GM20000 (cell line): ENCODE measurements around the gene SLC25A47.

Experiments used
- DNase-seq: peaks from one replicate; pipeline ENCODE4 v3.0.0; 2012; ENCODE audit warnings: low spot score
- TF ChIP-seq, protein P1 (sequence below): IDR thresholded peaks from 2 replicates; pipeline ENCODE4 v1.5.1; 2012; ENCODE audit warnings: mild to moderate bottlenecking, control low read depth; ENCODE audit errors: extremely low read depth, missing control alignments

SLC25A47 gene

DNA sequence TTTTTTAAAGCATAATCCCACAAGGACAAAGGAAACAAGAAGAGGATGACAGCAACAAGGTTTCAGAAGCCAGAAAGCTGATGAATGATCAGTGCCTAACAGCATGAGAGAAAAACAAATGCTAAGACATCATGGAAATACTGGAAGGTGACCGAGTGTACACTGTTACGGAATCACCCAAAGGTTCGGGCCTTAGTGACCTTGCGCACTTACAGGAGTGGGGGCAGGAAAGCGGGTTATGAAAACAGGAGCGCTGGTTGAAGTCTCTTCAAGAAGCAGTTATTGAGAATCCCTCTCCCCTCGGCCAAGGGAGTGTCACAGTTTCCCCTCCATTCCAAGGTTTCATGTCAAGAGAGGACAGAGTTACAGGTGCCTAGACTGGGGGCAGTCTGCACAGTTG is 42.6 kb downstream of the SLC25A47 start:
- TF ChIP-seq, protein P1, sequence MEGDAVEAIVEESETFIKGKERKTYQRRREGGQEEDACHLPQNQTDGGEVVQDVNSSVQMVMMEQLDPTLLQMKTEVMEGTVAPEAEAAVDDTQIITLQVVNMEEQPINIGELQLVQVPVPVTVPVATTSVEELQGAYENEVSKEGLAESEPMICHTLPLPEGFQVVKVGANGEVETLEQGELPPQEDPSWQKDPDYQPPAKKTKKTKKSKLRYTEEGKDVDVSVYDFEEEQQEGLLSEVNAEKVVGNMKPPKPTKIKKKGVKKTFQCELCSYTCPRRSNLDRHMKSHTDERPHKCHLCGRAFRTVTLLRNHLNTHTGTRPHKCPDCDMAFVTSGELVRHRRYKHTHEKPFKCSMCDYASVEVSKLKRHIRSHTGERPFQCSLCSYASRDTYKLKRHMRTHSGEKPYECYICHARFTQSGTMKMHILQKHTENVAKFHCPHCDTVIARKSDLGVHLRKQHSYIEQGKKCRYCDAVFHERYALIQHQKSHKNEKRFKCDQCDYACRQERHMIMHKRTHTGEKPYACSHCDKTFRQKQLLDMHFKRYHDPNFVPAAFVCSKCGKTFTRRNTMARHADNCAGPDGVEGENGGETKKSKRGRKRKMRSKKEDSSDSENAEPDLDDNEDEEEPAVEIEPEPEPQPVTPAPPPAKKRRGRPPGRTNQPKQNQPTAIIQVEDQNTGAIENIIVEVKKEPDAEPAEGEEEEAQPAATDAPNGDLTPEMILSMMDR, result no peak
- DNase-seq, result no peak

DNA sequence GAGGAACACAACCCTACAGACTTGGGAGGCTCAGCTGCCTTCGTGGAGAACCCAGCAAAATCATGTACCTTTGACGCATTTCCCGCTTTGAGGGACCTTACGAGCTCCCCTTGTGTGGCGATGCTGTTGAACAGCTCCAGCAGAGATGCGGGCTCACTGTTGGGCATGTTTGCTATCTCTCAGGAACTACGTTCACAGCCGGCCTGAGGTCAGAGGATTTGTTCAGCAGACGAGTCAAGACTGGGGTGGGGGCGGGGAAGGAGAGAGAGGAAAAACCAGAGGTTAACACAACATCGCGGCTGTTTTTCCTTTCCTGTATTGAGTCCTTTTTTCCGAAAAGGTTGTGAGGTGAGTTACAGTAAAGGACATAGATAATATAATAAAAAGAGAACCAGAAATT is 45.9 kb downstream of the SLC25A47 start:
- DNase-seq, result no peak
- TF ChIP-seq, protein P1, result no peak

DNA sequence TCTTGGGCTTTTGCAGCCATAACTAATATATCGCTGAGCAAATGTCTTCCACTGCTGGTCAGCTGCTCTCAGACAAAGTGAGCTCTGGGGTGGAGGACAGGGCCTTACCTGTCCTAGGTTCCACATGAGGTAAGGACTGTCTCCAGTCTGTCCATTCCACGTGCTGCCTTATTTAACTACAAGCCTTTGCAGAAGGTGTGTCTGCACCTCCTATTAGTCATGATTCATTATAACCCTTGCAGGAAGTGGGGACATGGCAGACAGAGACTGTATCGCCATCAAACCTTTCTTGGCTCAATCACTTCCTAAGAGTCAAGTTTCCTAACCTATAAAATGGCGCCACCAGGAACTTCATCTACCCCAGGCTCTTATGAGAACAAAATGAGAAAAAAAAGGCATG is 46.9 kb downstream of the SLC25A47 start:
- TF ChIP-seq, protein P1, result no peak
- no peak for DNase-seq

DNA sequence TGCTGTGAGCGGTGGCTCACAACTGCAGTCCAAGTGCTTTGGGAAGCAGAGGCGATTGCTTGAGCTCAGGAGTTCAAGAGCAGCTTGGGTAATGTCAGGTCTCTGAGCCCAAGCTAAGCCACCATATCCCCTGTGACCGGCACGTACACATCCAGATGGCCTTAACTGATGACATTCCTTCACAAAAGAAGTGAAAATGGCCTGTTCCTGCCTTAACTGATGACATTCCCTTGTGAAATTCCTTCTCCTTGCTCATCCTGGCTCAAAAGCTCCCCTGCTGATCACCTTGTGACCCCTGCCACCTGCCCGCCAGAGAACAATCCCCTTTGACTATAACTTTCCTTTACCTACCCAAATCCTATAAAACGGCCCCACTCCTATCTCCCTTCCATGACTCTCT is 48.6 kb downstream of the SLC25A47 start:
- no peak for DNase-seq
- TF ChIP-seq, protein P1, result no peak

DNA sequence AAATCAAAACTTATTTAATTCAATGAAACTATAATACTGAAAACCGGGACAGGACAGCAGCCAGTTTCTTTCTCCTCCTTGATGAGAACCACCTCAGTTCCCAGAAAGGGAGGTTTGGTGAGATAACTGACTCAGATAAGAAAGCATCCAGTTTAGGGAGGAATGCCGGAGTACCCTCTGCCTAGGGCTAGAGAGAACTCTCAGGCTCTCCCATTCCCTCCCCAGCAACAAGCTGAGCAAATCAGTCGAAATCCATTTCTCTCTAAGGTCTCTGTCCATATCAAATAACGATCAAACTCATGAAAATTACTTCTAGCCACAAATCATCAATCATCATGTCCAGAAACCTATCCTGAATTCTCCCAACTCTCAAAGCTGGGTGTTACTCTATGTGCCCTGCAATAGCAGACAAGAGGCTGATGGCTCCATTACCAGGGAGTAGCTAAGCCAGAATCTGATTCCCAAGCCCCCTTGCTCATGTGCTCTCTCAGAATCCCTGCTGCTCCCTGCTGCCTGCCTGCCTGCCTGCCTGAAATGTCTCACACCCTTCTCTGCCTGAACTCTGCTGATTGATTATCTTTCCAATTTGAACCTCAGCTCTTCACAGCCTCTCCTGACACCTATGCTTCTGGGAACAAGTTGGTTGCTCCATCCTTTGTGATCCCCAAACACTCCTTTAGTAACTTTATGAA is 49.4 kb downstream of the SLC25A47 start:
- TF ChIP-seq, protein P1, result no peak
- no peak for DNase-seq

DNA sequence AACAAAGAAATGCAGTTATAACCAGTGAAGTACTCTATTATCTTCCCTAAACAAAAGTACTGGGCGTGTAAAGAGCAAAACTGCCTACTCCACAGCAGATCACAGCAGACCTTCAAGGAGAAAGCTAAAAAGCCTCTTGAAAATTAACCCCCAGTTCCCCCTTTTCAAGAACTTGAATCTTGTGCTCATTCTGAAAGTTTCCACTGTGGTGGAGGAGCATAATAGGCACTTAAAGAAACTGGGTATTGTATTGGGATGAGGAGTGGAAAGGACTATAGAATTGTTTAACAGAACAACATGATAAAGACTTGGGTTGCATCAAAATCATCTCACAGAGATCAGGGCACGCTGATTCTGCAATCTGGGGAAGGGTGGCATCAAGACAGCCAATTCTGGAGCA is 51.1 kb downstream of the SLC25A47 start:
- TF ChIP-seq, protein P1, result no peak
- DNase-seq, result no peak

DNA sequence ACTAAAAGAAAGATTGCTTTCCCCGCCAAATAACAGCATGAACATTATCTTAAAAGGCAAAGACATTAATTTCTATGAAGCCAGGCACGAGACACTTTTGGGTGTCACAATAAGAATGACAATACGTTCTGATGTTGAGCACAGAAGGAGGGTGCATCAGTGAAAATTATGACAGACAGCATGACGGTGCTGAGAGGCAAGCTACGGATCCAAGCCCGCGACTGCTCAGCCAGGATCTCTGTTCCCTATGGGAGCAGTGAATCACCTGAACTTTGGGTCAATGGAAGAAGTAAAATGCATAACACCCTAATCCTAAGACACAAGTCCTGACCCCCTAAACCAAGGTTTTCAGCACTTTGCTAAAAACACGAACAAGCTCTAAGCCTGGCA is 51.7 kb downstream of the SLC25A47 start:
- TF ChIP-seq, protein P1, result no peak
- DNase-seq, result no peak
